ENCODE measurements around the gene TNNI2.
"Not testable (repeated sequence)": the region's sequence is repeated elsewhere in the genome, so short reads cannot be mapped to it uniquely, and the experiment has no call there.

The TNNI2 gene

DNA sequence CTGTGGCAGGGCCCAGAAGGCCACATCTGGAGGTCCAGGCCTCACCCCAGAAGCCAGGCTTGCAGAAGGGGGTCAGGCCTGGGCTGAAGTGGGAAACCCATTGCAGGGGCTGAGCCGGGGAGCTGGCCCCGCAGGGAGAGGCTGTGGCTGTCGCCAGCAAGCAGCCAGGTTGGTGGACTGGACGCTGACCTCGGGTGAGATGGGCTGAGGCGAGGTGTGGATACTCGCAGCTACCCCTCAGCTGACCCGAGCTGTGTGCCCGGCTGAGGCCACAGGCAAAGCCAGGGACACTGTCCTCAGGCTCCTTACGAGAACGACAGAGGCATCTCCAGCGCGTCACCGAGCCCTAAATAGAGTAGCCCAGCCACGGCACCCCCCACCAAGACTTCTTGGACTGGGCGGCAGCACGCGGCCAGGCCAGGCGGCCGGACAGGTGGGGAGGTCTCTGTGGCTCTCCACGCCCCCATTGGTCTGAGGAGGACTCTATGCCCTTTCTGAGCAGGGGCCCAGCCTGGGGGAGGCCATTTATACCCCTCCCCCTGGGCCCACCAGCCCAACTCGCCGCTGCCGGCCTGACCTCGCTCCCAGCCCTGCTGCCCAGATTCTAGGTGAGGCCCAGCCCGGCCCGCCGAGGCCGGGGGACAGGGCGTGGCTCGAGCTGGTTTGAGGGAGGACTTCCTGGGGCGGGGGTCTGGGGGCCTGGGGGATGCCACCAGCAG is at the start of gene TNNI2:
Gene TNNI2 (plus strand): TSS at position 556 of the 719 bp plus-strand sequence. CDS start 716 bp downstream, outside the sequence.
- TF ChIP-seq EZH2 (IDR thresholded peaks at IDR 0.05) (no peak), FOXP2 (optimal IDR thresholded peaks at IDR 0.05; ENCODE audit: control extremely low read depth, extremely low read length, insufficient read depth) (no peak), POLR2AphosphoS5 (IDR thresholded peaks at IDR 0.05; ENCODE audit: borderline replicate concordance, low read depth, low read length) (no peak)
- Histone ChIP-seq H3K4me3 (no peak within 1 kb of the TSS), H3K9me3 (ENCODE audit: low read depth, low read length) (no peaks in the 10 kb centered on the region), H3K27ac (no peak within 1 kb of the TSS), H3K9ac (ENCODE audit: insufficient read length) (no peak within 1 kb of the TSS), H3K36me3 (ENCODE audit: insufficient read depth, low read length) (no peaks in the 10 kb centered on the region)
- no peak for DNase-seq (ENCODE audit: low read depth, low spot score)

DNA sequence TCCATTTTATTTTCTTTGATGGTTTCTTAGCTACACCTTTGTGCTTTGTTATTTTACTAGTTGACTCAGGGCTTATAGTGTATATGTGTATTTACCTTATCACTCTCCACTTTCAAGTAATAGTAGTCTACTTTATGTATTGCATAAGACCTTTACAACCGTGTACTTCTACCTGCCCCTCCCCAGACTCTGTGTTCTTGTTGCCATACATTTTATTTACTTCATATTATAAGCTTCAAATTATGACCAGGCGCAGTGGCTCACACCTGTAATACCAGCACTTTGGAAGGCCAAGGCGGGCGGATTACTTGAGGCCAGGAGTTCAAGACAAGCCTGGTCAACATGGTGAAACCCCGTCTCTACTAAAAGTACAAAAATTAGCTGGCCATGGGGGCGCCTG is 46.9 kb upstream of the TNNI2 start:
- no peak overlapping the region for H3K9ac ChIP-seq (ENCODE audit: insufficient read length)
- no peak overlapping the region for H3K4me3 ChIP-seq
- no peak overlapping the region for H3K27ac ChIP-seq
- DNase-seq (ENCODE audit: low read depth, low spot score) = no peak
- no peak for TF ChIP-seq POLR2AphosphoS5 (IDR thresholded peaks at IDR 0.05; ENCODE audit: borderline replicate concordance, low read depth, low read length)
- no peak for TF ChIP-seq FOXP2 (optimal IDR thresholded peaks at IDR 0.05; ENCODE audit: control extremely low read depth, extremely low read length, insufficient read depth)
- no peak for TF ChIP-seq EZH2 (IDR thresholded peaks at IDR 0.05)
- no peaks in the 10 kb centered on the region for H3K9me3 ChIP-seq (ENCODE audit: low read depth, low read length)
- no peaks in the 10 kb centered on the region for H3K36me3 ChIP-seq (ENCODE audit: insufficient read depth, low read length)

DNA sequence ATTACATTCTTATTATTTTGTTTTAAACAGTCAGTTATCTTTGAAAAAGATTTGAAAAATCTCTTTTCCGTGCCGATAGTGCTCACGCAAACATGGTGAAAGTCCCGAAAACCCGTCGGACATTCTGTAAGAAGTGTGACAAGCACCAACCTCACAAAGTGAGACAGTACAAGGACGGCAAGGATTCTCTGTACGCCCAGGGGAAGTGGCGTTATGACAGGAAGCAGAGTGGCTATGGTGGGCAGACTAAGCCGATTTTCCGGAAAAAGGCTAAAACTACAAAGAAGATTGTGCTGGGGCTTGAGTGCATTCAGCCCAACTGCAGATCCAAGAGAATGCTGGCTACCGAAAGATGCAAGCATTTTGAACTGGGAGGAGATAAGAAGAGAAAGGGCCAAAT is 46.3 kb upstream of the TNNI2 start:
- Histone ChIP-seq H3K4me3 (no peak overlapping the region), H3K9me3 (ENCODE audit: low read depth, low read length) (no peaks in the 10 kb centered on the region), H3K36me3 (ENCODE audit: insufficient read depth, low read length) (no peaks in the 10 kb centered on the region), H3K9ac (ENCODE audit: insufficient read length) (no peak overlapping the region), H3K27ac (no peak overlapping the region)
- no peak for DNase-seq (ENCODE audit: low read depth, low spot score)
- TF ChIP-seq EZH2 (IDR thresholded peaks at IDR 0.05) (no peak), POLR2AphosphoS5 (IDR thresholded peaks at IDR 0.05; ENCODE audit: borderline replicate concordance, low read depth, low read length) (no peak), FOXP2 (optimal IDR thresholded peaks at IDR 0.05; ENCODE audit: control extremely low read depth, extremely low read length, insufficient read depth) (no peak)

DNA sequence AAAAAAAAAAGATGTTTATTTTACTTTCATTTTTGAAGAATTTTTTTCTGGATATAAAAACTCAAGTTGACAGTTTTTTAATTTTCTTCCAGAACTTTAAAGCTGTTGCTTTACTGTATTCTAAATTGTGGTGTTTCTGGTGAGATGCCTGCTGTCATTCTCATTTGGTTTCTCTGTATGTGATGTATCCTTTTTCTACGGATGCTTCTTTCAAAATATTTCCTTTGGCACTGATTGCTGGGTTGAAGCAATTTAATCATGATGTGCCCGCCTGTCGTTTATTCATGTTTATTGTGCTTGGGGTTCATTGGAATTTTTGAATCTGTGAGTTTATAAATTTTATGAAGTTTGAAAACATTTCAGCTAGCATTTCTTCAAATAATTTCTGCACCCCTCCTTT is 45.7 kb upstream of the TNNI2 start:
- H3K36me3 ChIP-seq (ENCODE audit: insufficient read depth, low read length) = no peaks in the 10 kb centered on the region
- TF ChIP-seq FOXP2 (optimal IDR thresholded peaks at IDR 0.05; ENCODE audit: control extremely low read depth, extremely low read length, insufficient read depth) (no peak), POLR2AphosphoS5 (IDR thresholded peaks at IDR 0.05; ENCODE audit: borderline replicate concordance, low read depth, low read length) (no peak), EZH2 (IDR thresholded peaks at IDR 0.05) (no peak)
- H3K4me3 ChIP-seq = no peak overlapping the region
- DNase-seq (ENCODE audit: low read depth, low spot score) = no peak
- H3K9ac ChIP-seq (ENCODE audit: insufficient read length) = no peak overlapping the region
- no peaks in the 10 kb centered on the region for H3K9me3 ChIP-seq (ENCODE audit: low read depth, low read length)
- no peak overlapping the region for H3K27ac ChIP-seq

DNA sequence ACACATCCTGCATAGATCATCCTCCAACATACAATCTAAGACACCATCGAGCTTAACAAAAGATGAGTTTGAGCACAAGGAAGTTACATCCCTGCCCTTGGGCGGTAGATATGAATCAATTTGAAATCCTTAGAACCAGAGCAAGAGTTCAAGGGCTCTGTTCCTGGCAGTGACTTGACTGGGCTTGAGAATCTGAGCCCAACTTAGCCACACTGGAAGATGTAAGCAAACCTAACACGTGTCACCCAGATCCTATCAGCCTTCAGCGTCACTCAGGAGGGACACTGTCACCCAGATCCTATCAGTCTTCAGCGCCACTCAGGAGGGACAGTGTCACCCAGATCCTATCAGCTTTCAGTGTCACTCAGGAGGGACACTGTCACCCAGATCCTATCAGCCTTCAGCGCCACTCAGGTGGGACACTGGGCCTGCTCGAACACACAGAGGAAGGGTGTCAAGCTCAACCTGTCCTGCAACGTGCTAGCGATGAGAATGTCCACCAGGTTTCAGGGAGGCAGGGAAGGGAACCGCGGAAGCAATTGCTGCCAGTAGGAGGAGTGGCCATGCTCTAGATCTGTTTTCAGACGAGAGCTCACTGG is 42.3 kb upstream of the TNNI2 start:
- no peak for DNase-seq (ENCODE audit: low read depth, low spot score)
- H3K36me3 ChIP-seq (ENCODE audit: insufficient read depth, low read length) = no peaks in the 10 kb centered on the region
- no peak overlapping the region for H3K9ac ChIP-seq (ENCODE audit: insufficient read length)
- no peak overlapping the region for H3K4me3 ChIP-seq
- TF ChIP-seq FOXP2 (optimal IDR thresholded peaks at IDR 0.05; ENCODE audit: control extremely low read depth, extremely low read length, insufficient read depth) (no peak), POLR2AphosphoS5 (IDR thresholded peaks at IDR 0.05; ENCODE audit: borderline replicate concordance, low read depth, low read length) (no peak), EZH2 (IDR thresholded peaks at IDR 0.05) (no peak)
- H3K27ac ChIP-seq = no peak overlapping the region
- no peaks in the 10 kb centered on the region for H3K9me3 ChIP-seq (ENCODE audit: low read depth, low read length)

DNA sequence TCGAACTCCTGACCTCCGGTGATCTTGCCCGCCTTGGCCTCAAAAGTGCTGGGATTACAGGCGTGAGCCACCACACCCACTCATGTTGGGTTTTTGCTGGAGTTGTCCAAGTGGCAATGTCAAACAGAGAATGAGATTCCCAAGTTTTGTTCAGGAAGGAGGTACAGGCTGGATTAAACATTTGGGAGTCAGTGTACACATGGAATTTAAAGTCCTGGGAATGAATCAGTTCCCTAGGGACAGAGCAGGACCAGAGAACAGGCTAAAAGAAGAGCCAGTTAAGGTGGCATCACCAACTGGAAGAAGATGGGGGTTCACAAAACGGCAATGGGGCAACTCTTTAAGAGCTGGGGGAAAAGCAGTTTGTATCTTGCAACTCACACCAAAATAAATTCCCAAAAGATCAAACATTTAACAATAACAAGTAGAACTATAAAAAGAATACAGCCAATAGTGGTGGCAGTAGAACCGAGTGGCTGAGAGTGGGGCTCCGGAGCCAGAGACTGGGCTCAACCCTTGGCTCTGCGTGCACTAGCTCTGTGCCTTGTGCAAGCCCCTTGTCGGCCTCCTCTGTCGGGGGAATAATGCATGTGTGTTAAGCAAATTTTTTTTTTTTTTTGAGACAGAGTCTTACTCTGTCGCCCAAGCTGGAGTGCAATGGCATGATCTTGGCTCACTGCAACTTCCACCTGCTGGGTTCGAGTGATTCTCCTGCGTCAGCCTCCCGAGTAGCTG is 41.2 kb upstream of the TNNI2 start:
- Histone ChIP-seq H3K9me3 (ENCODE audit: low read depth, low read length) (no peaks in the 10 kb centered on the region), H3K9ac (ENCODE audit: insufficient read length) (no peak overlapping the region), H3K4me3 (no peak overlapping the region), H3K36me3 (ENCODE audit: insufficient read depth, low read length) (no peaks in the 10 kb centered on the region), H3K27ac (no peak overlapping the region)
- TF ChIP-seq POLR2AphosphoS5 (IDR thresholded peaks at IDR 0.05; ENCODE audit: borderline replicate concordance, low read depth, low read length) (no peak), FOXP2 (optimal IDR thresholded peaks at IDR 0.05; ENCODE audit: control extremely low read depth, extremely low read length, insufficient read depth) (no peak), EZH2 (IDR thresholded peaks at IDR 0.05) (no peak)
- no peak for DNase-seq (ENCODE audit: low read depth, low spot score)

DNA sequence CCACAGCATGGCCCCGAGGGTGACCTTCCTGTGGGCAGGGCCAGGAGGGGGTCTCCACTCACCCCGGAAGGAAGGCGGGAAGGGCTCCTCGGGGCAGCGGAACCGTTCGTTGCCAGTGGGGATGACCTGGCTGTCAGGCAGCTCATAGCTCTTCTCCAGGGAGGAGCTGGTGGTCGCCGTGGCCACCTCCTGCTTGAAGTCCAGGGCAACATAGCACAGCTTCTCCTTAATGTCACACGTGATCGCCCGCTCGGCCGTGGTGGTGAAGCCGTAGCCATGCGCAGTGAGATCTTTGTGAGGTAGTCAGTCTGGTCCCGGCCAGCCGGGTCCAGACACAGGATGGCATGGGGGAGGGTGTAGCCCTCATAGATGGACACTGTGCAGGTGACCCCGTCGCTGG is 35.5 kb upstream of the TNNI2 start:
- TF ChIP-seq POLR2AphosphoS5 (IDR thresholded peaks at IDR 0.05; ENCODE audit: borderline replicate concordance, low read depth, low read length) (no peak), EZH2 (IDR thresholded peaks at IDR 0.05) (no peak), FOXP2 (optimal IDR thresholded peaks at IDR 0.05; ENCODE audit: control extremely low read depth, extremely low read length, insufficient read depth) (no peak)

DNA sequence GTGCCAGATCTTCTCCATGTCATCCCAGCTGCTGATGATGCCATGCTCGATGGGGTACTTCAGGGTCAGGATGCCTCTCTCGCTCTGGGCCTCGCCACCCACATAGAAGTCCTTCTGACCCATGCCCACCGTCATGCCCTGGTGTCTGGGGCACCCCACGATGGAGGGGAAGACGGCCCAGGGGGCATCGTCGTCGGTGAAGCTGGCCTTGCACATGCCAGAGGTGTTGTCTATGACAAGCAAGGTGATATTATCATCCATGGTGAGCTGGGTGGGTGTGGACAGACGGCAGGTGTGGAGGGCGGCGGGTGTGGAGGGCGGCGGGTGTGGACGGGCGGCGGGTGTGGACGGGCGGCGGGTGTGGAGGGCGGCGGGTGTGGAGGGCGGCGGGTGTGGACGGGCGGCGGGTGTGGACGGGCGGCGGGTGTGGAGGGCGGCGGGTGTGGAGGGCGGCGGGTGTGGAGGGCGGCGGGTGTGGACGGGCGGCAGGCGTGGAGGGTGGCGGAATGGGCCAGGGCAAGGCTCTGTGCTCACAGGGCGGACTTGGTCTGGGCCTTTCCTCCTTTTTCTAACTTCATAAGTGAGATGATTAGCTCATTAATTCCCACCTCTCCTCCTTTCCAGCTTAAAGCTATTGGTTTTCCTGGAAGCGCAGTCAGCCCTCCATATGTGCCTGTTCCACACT is 34.8 kb upstream of the TNNI2 start:
- H3K4me3 ChIP-seq; H3K9me3 ChIP-seq (ENCODE audit: low read depth, low read length); H3K27ac ChIP-seq; H3K9ac ChIP-seq (ENCODE audit: insufficient read length); H3K36me3 ChIP-seq (ENCODE audit: insufficient read depth, low read length); DNase-seq (ENCODE audit: low read depth, low spot score): not testable (repeated sequence)

More for the DNA sequence above, 35.5 kb upstream of the TNNI2 start:
- Histone ChIP-seq H3K9me3 (ENCODE audit: low read depth, low read length) (no peaks in the 10 kb centered on the region), H3K4me3 (no peak overlapping the region), H3K27ac (no peak overlapping the region), H3K9ac (ENCODE audit: insufficient read length) (no peak overlapping the region), H3K36me3 (ENCODE audit: insufficient read depth, low read length) (no peaks in the 10 kb centered on the region)
- DNase-seq (ENCODE audit: low read depth, low spot score) = no peak
